ENCODE results near the gene ALDH1A1. TPM values are rescaled to one million over a fixed set of nuclear protein-coding genes. Genes with fewer than 3 reads are reported as not detected.

The ALDH1A1 gene
- total and polyA plus RNA-seq, 3 donors from 2014 or later = 307 to 474 (median 337) TPM

DNA sequence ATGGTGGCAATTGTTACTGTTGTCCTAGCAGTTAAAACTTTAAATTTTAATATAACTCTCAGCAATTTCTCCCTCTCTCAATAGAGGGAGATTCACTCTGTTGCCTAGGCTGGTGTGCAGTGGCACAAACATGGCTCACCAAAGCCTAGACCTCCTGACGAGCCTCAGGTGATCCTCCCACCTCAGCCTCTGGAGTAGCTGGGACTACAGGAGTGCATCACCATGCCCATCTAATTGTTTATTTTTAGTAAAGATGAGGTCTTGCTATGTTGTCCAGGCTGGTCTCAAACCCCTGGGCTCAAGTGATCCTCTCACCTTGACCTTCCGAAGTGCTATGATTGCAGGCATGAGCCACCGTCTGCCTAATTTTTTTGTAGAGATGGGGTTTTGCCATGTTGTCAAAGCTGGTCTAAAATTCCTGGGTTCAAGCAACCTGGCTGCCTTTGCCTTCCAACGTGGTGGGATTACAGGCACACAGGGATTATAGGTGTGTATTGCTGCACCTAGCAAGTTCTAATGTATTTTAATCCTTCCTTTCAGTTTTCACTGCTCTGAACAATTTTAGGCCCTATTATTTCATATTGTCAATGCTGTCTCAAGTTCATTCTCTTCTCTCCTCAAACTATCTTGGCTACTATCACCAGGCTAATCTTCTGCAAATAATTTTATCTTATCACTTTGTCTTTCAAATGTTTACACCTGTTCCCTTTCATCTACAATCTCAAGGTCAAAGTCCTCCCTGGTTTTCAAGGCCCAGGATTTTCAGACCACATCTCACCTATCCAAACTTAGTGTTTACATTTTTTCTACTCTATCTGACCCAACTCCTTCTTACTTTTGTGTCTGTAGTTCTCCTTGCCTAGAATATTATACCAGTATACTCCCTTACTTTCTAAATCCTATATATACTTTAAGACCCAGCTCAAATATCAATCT lies 18.9 kb downstream of the ALDH1A1 start:
- H3K9me3 ChIP-seq = no peaks in the 10 kb centered on the region
- 78 to 80% methylated on average over 4 of the region's 4 CpGs for WGBS, 2 donors
- H3K4me3 ChIP-seq = no peak overlapping the region
- TF ChIP-seq POLR2A (IDR thresholded peaks at IDR 0.05) = no peak
- TF ChIP-seq, protein P1, sequence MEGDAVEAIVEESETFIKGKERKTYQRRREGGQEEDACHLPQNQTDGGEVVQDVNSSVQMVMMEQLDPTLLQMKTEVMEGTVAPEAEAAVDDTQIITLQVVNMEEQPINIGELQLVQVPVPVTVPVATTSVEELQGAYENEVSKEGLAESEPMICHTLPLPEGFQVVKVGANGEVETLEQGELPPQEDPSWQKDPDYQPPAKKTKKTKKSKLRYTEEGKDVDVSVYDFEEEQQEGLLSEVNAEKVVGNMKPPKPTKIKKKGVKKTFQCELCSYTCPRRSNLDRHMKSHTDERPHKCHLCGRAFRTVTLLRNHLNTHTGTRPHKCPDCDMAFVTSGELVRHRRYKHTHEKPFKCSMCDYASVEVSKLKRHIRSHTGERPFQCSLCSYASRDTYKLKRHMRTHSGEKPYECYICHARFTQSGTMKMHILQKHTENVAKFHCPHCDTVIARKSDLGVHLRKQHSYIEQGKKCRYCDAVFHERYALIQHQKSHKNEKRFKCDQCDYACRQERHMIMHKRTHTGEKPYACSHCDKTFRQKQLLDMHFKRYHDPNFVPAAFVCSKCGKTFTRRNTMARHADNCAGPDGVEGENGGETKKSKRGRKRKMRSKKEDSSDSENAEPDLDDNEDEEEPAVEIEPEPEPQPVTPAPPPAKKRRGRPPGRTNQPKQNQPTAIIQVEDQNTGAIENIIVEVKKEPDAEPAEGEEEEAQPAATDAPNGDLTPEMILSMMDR (IDR thresholded peaks at IDR 0.05) = no peak
- H3K27ac ChIP-seq = no peak overlapping the region
- DNase-seq = no peak
- intact Hi-C loops (cut with DNase I; ENCODE audit: low total_unique reads) = no loop called here
- no peaks in the 10 kb centered on the region for H3K4me1 ChIP-seq
- no peaks in the 10 kb centered on the region for H3K36me3 ChIP-seq (ENCODE audit: low read depth, missing control alignments)
- no peaks in the 10 kb centered on the region for H3K27me3 ChIP-seq

GRCh38 chr9:72932619-72933018 lies 20.2 kb downstream of the ALDH1A1 start:
- no peaks in the 10 kb centered on the region for H3K9me3 ChIP-seq
- H3K4me1 ChIP-seq = no peaks in the 10 kb centered on the region
- DNase-seq = no peak
- H3K27me3 ChIP-seq = no peaks in the 10 kb centered on the region
- no peak overlapping the region for H3K27ac ChIP-seq
- intact Hi-C loops (cut with DNase I; ENCODE audit: low total_unique reads) = no loop called here
- 59 to 74% methylated on average over 3 of the region's 3 CpGs for WGBS, 2 donors
- H3K36me3 ChIP-seq (ENCODE audit: low read depth, missing control alignments) = no peaks in the 10 kb centered on the region
- no peak overlapping the region for H3K4me3 ChIP-seq
- TF ChIP-seq, protein P1 (IDR thresholded peaks at IDR 0.05) = no peak
- no peak for TF ChIP-seq POLR2A (IDR thresholded peaks at IDR 0.05)

GRCh38 chr9:72931897-72932296 lies 21.0 kb downstream of the ALDH1A1 start:
- Histone ChIP-seq H3K36me3 (ENCODE audit: low read depth, missing control alignments) (no peaks in the 10 kb centered on the region), H3K4me3 (no peak overlapping the region), H3K4me1 (no peaks in the 10 kb centered on the region), H3K27ac (no peak overlapping the region), H3K27me3 (no peaks in the 10 kb centered on the region), H3K9me3 (no peaks in the 10 kb centered on the region)
- TF ChIP-seq POLR2A (IDR thresholded peaks at IDR 0.05) = no peak
- TF ChIP-seq, protein P1 (IDR thresholded peaks at IDR 0.05) = no peak
- no peak for DNase-seq
- intact Hi-C loops (cut with DNase I; ENCODE audit: low total_unique reads) = no loop called here

DNA sequence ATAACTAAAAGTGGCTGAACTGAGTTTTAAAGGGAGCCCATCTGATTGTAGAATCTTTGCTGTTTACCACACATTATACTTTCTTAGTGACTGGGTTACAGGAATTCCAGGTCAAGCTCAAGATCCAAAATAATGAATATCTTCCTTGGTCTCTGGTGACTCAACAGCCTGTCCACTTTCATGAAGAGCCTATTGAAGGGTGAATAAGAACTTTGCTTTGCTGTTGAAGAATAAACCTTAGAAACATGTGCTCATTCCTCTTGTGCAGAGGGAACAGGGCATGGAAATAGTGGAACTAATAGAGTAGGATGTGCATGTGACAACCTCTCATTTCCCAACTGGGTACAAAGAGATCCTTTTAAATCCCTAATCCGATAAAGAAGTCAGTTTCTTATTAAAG lies 21.4 kb downstream of the ALDH1A1 start:
- Histone ChIP-seq H3K27ac (no peak overlapping the region), H3K27me3 (no peaks in the 10 kb centered on the region), H3K4me3 (no peak overlapping the region), H3K9me3 (no peaks in the 10 kb centered on the region), H3K4me1 (no peaks in the 10 kb centered on the region), H3K36me3 (ENCODE audit: low read depth, missing control alignments) (no peaks in the 10 kb centered on the region)
- intact Hi-C loops (cut with DNase I; ENCODE audit: low total_unique reads) = no loop called here
- WGBS, 2 donors = 30% methylated on average over 1 of the region's 1 CpG
- TF ChIP-seq, protein P1 (IDR thresholded peaks at IDR 0.05) = no peak
- TF ChIP-seq POLR2A (IDR thresholded peaks at IDR 0.05) = no peak
- DNase-seq = no peak

DNA sequence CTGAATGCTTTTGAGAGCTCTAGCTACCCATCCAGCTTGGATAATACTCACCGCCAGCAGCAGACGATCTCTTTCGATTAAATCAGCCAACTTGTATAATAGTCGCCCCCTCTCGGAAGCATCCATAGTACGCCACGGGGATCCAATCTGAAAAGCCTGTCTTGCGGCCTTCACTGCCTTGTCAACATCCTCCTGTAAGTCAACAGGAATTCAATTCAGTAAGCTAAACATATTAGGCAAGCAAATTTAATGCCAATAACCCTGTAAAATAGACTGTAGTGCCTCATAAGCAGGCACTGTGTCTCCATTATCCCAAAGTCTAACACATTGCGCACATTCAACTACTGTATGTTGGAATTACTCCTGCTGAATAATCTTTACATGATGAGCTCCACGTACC lies 22.0 kb downstream of the ALDH1A1 start:
- intact Hi-C loops (cut with DNase I; ENCODE audit: low total_unique reads) = no loop called here

More for the DNA sequence above, 22.0 kb downstream of the ALDH1A1 start:
- WGBS, 2 donors = 73 to 77% methylated on average over 10 of the region's 10 CpGs
- H3K36me3 ChIP-seq (ENCODE audit: low read depth, missing control alignments) = no peaks in the 10 kb centered on the region
- H3K9me3 ChIP-seq = no peaks in the 10 kb centered on the region
- H3K27me3 ChIP-seq = no peaks in the 10 kb centered on the region
- TF ChIP-seq POLR2A (IDR thresholded peaks at IDR 0.05) = no peak
- TF ChIP-seq, protein P1 (IDR thresholded peaks at IDR 0.05) = no peak
- no peak overlapping the region for H3K4me3 ChIP-seq
- no peaks in the 10 kb centered on the region for H3K4me1 ChIP-seq
- H3K27ac ChIP-seq = no peak overlapping the region
- DNase-seq = no peak
